Coronary artery (tissue), 2 donors: Measurements from ENCODE around the gene MUC6.

Experiments
- DNase-seq: peaks from one replicate; pipeline ENCODE4 v3.0.0-alpha.2; 2017; ENCODE audit warnings: low spot score
- H3K27ac ChIP-seq, 2 donors: fragments of 200-600 bp; sonication (generic); one replicate each; pipeline ENCODE4 v1.5.1; 2016 to 2019
- H3K4me3 ChIP-seq: fragments of 200-600 bp; sonication (generic); 2 replicates; pipeline ENCODE4 v1.5.1; 2016; ENCODE audit warnings: mild to moderate bottlenecking, moderate library complexity
- CTCF ChIP-seq: fragments of 200-600 bp; sonication (generic); IDR thresholded peaks from one replicate; pipeline ENCODE4 v1.5.1; 2019; ENCODE audit warnings: antibody characterized with exemption

Gene MUC6

DNA sequence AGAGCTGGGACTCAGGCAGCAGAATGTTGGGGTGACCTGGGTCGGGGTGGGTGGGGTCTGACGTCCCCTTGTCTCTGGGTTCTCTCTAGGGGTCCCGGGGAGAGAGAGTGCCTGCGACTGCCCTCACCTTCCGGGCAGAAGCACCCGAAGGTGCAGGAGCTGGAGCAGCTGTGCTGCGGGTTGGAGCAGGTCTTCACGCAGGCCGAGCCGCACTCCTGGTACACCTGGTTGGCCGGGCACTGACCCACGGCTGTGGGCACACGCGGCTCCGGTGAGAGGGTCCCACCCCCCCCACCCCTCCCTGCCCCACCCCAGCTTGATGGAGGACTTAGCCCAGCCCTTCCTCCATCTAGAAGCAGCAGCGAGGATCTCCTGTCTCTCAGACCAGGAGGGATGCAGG, 6.4 kb downstream of the MUC6 start:
- H3K4me3 ChIP-seq: no peak overlapping the region
- no peak for DNase-seq
- H3K27ac ChIP-seq: no peak overlapping the region
- no peak for TF ChIP-seq CTCF

DNA sequence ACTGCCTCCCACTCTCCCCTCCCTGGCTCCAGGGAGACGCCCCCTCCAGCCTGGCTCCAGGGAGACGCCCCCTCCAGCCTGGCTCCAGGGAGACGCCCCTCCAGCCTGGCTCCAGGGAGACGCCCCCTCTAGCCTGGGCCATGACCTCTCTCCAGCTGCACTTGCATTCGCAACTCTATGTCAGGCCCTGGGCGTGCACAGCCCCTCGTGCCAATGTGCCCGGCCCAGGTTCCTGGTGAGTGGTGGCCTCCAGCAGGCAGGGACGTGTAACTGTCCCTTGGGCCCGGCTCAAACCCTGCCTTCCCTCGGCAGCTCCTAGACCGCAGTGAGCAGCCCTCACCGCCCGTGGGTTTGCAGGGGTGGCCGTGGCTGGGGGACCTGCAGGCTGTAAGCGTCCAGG, 6.9 kb downstream of the MUC6 start:
- no peak for DNase-seq
- Histone ChIP-seq H3K4me3 (no peak overlapping the region), H3K27ac (no peak overlapping the region)
- no peak for TF ChIP-seq CTCF

- no peak for TF ChIP-seq CTCF
- Histone ChIP-seq H3K27ac (no peak overlapping the region), H3K4me3 (no peak overlapping the region)
- DNase-seq: no peak
These were observed 7.5 kb downstream of the MUC6 start for GRCh38 chr11:1029051-1029450.

- no peak overlapping the region for H3K27ac ChIP-seq
- no peak for DNase-seq
- H3K4me3 ChIP-seq: no peak overlapping the region
- no peak for TF ChIP-seq CTCF
These were observed 7.9 kb downstream of the MUC6 start for GRCh38 chr11:1028616-1029015.

DNA sequence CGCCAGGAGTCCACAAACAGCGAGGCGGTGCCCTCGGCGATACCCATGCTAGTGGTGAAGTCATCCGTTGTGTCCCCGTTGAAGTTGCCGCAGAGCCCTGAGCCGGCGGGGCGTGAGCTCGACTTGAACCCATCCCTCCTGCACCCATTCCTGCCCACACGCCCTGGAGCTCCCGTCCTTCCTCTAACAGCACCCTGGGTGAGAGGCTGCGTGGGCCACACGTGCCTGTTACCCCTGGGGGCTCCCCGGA, 8.3 kb downstream of the MUC6 start:
- TF ChIP-seq CTCF: no peak
- DNase-seq: no peak
- Histone ChIP-seq H3K27ac (no peak overlapping the region), H3K4me3 (no peak overlapping the region)

GRCh38 chr11:1027483-1028290, 8.8 kb downstream of the MUC6 start:
- no peak overlapping the region for H3K4me3 ChIP-seq
- TF ChIP-seq CTCF: no peak
- no peak overlapping the region for H3K27ac ChIP-seq
- no peak for DNase-seq

GRCh38 chr11:1026641-1027482, 9.7 kb downstream of the MUC6 start:
- no peak for DNase-seq
- no peak for TF ChIP-seq CTCF
- Histone ChIP-seq H3K4me3 (no peak overlapping the region), H3K27ac (no peak overlapping the region)
